Mucosa of descending colon (tissue), 3 donors: Measurements from ENCODE around the gene BEND5. TPM values are rescaled to one million over a fixed set of nuclear protein-coding genes. Genes with fewer than 3 reads are reported as not detected.

Experiments used
- ATAC-seq: fragments of 200-7000 bp; cut with Tn5 transposase; one replicate; pipeline ENCODE4 v1.9.1; 2020; ENCODE audit warnings: mild to moderate bottlenecking, moderate library complexity
- DNase-seq, 3 donors: peaks; one replicate each; pipeline ENCODE4 v3.0.0-alpha.2; 2020
- H3K36me3 ChIP-seq: fragments of 200-600 bp; one replicate; pipeline ENCODE4 v1.8.0; 2021; ENCODE audit warnings: low read depth, mild to moderate bottlenecking
- H3K4me1 ChIP-seq: fragments of 200-600 bp; one replicate; pipeline ENCODE4 v1.8.0; 2021; ENCODE audit warnings: low read depth, mild to moderate bottlenecking
- H3K4me3 ChIP-seq: fragments of 200-600 bp; one replicate; pipeline ENCODE4 v1.8.0; 2021; ENCODE audit warnings: mild to moderate bottlenecking
- H3K9me3 ChIP-seq: fragments of 200-600 bp; one replicate; pipeline ENCODE4 v1.8.0; 2021; ENCODE audit warnings: mild to moderate bottlenecking
- intact Hi-C, 2 donors: fragments of 100-400 bp; cut with DNase I in 1 of 2; cut with micrococcal nuclease in 1 of 2; formaldehyde crosslinking; loops; one replicate each; pipeline versions ENCODE4 v1.11.0 to v1.11.1; 2022; cut with DNase I, micrococcal nuclease
- total RNA-seq, 3 donors: library from RNA; stranded (reverse); fragmentation: NEBNext Ultra II Directional in 2 of 3; extraction: Animal tissue kit (Norgen Biotek cat#: 25700) in 2 of 3; gene quantifications; one replicate each; pipeline versions ENCODE4 v1.2.1 to v1.2.4, GENCODE V29; 2021 to 2023
- TF ChIP-seq, protein P1 (sequence below): fragments of 200-600 bp; IDR thresholded peaks from one replicate; pipeline ENCODE4 v1.8.0; 2022; ENCODE audit warnings: antibody characterized with exemption, mild to moderate bottlenecking
- donor health status: DM: no; HTN: no; CAD: no; lungs with moderate emphysema.
- donor health status: DM: no; HTN: no; CAD: no.
- donor health status: DM: no; HTN: yes; CAD: no.

BEND5 gene
- total RNA-seq, 3 donors from 2014 or later = 1.9 to 9.1 (median 2.1) TPM

DNA sequence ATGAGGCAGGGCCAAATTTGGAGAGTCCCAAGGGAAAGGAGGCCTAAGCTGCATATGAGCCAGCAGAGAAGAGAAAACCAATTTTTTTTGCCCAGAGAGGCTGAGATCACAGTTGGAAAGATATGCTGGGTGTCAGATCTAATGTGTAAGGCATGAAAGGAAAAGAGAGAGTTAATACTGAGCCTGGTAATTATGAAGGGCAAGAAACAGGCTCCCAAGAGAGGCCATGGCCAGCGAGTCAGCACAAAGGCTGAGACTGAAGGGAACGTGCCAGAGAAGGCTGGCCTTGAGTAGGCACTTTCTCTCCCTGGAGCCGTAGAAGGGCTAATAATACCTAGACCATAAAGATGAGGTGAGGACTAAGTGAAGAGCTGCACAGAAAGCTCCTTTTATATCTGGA, 31.8 kb upstream of the BEND5 start:
- H3K4me1 ChIP-seq = no peaks in the 10 kb centered on the region
- TF ChIP-seq, protein P1, sequence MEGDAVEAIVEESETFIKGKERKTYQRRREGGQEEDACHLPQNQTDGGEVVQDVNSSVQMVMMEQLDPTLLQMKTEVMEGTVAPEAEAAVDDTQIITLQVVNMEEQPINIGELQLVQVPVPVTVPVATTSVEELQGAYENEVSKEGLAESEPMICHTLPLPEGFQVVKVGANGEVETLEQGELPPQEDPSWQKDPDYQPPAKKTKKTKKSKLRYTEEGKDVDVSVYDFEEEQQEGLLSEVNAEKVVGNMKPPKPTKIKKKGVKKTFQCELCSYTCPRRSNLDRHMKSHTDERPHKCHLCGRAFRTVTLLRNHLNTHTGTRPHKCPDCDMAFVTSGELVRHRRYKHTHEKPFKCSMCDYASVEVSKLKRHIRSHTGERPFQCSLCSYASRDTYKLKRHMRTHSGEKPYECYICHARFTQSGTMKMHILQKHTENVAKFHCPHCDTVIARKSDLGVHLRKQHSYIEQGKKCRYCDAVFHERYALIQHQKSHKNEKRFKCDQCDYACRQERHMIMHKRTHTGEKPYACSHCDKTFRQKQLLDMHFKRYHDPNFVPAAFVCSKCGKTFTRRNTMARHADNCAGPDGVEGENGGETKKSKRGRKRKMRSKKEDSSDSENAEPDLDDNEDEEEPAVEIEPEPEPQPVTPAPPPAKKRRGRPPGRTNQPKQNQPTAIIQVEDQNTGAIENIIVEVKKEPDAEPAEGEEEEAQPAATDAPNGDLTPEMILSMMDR = no peak
- ATAC-seq = no peak
- no peak for DNase-seq
- no peaks in the 10 kb centered on the region for H3K36me3 ChIP-seq
- H3K4me3 ChIP-seq = no peak overlapping the region
- H3K9me3 ChIP-seq = no peaks in the 10 kb centered on the region
- intact Hi-C loops = no loop called here

DNA sequence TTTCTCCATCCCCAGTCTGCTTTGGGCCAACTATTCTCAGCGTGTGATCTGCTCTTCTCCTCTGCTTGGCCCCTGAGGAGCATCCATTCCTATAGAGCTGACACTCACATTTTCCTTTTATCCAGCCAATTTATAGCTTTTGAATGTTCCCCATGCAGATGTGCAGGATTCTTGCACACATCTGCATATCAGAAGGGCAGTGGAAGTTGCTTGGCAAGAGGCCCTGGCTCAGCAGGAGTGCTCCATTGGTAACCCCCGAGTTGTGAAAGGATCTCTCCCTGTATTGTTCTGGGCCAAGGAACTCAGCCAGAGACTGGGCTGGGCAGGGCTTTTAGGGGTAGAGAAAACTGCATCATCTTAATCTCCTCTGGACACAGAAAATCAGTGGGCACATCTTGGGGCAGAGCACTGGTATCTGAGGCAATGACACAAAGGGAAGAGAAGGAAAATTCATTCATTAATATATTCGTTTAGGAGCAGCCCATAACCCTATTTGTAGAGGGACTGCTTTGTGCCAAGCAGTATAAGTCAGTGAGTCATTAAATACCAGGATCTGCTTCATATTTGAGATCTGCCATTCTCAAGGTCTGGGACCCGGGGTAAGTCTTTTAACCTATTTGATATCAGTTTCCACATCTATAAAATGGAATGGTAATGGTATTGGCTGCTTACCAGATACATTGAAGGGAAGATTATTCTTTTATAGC, 31.0 kb upstream of the BEND5 start:
- intact Hi-C loops = no loop called here
- Histone ChIP-seq H3K9me3 (no peaks in the 10 kb centered on the region), H3K4me3 (no peak overlapping the region), H3K4me1 (no peaks in the 10 kb centered on the region), H3K36me3 (no peaks in the 10 kb centered on the region)
- DNase-seq (no peak), ATAC-seq (no peak)
- TF ChIP-seq, protein P1 = no peak

DNA sequence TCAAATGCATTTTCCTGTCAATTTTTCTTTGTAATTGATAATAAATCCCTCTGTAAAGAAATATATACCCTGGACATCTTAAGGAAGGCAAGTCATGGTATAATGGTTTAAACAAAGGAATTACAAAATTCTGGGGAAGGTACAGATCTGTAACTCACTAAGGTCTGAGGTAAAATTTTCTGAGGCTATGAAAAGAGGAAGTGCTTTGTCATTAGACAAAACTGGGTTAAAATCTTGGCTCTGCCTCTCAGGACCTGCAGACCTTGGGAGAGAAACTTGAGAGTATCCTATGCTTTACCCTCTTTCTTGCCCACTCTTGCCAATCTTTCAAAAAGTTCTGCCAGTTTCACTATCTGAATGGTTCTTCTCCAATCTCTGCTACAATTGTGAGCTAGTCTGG, 26.8 kb upstream of the BEND5 start:
- Histone ChIP-seq H3K4me3 (no peak overlapping the region), H3K9me3 (no peaks in the 10 kb centered on the region), H3K4me1 (no peaks in the 10 kb centered on the region), H3K36me3 (no peaks in the 10 kb centered on the region)
- ATAC-seq (no peak), DNase-seq (no peak)
- intact Hi-C loops = no loop called here
- TF ChIP-seq, protein P1 = no peak

DNA sequence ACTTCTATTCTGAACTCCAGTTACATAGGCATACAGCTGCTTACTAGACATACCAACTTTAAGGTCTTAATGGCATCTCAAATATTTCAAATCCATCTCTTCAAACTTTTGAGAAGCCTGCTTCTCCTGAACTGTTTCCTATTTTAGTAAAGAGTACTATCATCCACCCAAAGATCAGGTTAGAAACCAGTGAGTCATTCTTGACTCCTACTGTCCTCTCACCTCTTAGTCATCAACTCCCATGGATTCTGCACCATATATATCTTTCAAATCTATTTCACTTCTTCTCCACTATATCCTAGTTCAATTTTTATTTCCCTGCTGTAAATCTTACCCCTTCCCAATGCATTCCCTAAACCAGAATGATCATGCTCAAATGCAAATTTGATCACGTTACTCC, 18.1 kb upstream of the BEND5 start:
- TF ChIP-seq, protein P1 = no peak
- Histone ChIP-seq H3K4me1 (no peaks in the 10 kb centered on the region), H3K36me3 (no peaks in the 10 kb centered on the region), H3K9me3 (no peaks in the 10 kb centered on the region), H3K4me3 (no peak overlapping the region)
- ATAC-seq = no peak
- no peak for DNase-seq
- intact Hi-C loops = no loop called here

DNA sequence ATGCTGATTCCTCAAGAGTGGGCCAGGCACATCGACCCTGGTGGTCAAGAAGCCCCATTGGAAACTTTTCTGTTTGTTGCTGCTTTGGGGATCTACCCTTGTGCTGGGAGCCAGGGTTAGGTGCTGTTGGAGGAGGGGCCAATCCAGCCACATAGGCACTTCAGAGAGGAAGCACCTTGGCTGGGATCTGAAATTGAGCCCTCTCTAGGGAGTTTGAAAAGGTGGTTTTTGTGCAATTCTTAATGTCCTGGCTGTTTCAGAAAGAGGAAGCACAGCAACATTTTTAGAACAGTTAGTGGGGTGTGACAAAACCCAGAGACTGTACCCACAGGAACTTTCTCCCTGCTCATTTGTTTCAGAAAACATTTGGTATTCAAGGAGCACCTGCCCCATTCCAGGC, 17.2 kb upstream of the BEND5 start:
- no peaks in the 10 kb centered on the region for H3K36me3 ChIP-seq
- ATAC-seq (peak; percentile 69), DNase-seq (no peak)
- TF ChIP-seq, protein P1 = no peak
- intact Hi-C loops = no loop called here
- no peaks in the 10 kb centered on the region for H3K4me1 ChIP-seq
- H3K4me3 ChIP-seq = no peak overlapping the region
- no peaks in the 10 kb centered on the region for H3K9me3 ChIP-seq

DNA sequence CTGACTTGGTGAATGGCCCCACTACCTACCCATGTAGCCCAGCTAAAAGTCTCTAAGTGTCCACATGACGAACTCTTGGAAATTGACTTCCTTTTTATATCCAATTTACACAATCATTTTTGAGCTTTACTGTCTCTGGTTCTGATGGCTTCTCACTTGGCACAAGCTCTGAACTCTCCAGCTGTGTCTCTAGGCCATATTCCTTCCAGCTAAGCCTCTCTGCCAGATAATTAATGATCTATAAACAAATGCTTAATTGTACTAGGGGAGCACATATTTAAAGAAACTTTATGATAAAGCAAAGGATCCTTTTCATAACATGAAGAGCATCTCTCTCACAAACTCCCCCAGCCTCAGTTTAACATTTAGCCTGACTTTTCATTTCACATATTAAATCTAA, 16.3 kb upstream of the BEND5 start:
- TF ChIP-seq, protein P1 = no peak
- intact Hi-C loops = no loop called here
- H3K4me1 ChIP-seq = no peaks in the 10 kb centered on the region
- no peak for ATAC-seq
- no peaks in the 10 kb centered on the region for H3K36me3 ChIP-seq
- no peak overlapping the region for H3K4me3 ChIP-seq
- H3K9me3 ChIP-seq = no peaks in the 10 kb centered on the region
- DNase-seq = no peak
